K562 (cell line): ENCODE results near the gene LONRF2. TPM values are rescaled to one million over a fixed set of nuclear protein-coding genes. Genes with fewer than 3 reads are reported as not detected.

ENCODE experiments used
- ATF3 ChIP-seq, 2 experiments: fragments of 450-650 bp in 1 of 2; sonication (generic) in 1 of 2; formaldehyde crosslinking in 1 of 2; IDR thresholded peaks in 1 of 2; conservative IDR thresholded peaks in 1 of 2; 2 replicates each; pipeline versions ENCODE4 v1.6.1 to v1.8.1; 2016 to 2023; ENCODE audit warnings: mild to moderate bottlenecking in 2 of 2, moderate library complexity in 2 of 2, inconsistent platforms in 1 of 2, missing genetic modification reagents in 1 of 2
- CBFA2T3 ChIP-seq: fragments of 450-650 bp; IDR thresholded peaks from 2 replicates; pipeline ENCODE4 v1.6.1; 2017
- CBX3 ChIP-seq, 2 experiments: IDR thresholded peaks; 1 replicate in 1 of 2; 2 replicates in 1 of 2; pipeline ENCODE4 v1.6.1; 2012; ENCODE audit warnings: inconsistent platforms in 2 of 2, low read length in 2 of 2, borderline replicate concordance in 1 of 2, control low read depth in 1 of 2
- CEBPB ChIP-seq: fragments of 450-650 bp; IDR thresholded peaks from 2 replicates; pipeline ENCODE4 v1.6.1; 2016; ENCODE audit warnings: missing genetic modification characterization, missing compliant biosample characterization
- EGR1 ChIP-seq: fragments of 450-650 bp; conservative IDR thresholded peaks from 2 replicates; pipeline ENCODE4 v1.6.1; 2017; ENCODE audit warnings: mild to moderate bottlenecking
- ETV1 ChIP-seq: fragments of 450-650 bp; conservative IDR thresholded peaks from 2 replicates; pipeline ENCODE4 v1.6.1; 2016; ENCODE audit warnings: missing genetic modification characterization, control low read depth, low read depth, missing compliant biosample characterization
- FOSL1 ChIP-seq: fragments of 200-800 bp; sonication (Bioruptor generic); conservative IDR thresholded peaks from 2 replicates; pipeline ENCODE4 v1.6.1; 2016; ENCODE audit warnings: missing genetic modification characterization, missing compliant biosample characterization
- JUND ChIP-seq, 2 experiments: IDR thresholded peaks; 2 replicates in 1 of 2; 3 replicates in 1 of 2; pipeline ENCODE4 v1.6.1; 2011; ENCODE audit warnings: borderline replicate concordance in 2 of 2, low read depth in 2 of 2, low read length in 2 of 2, improper control_type of control experiment in 1 of 2, missing biosample characterization in 1 of 2, missing genetic modification characterization in 1 of 2, missing genetic modification reagents in 1 of 2
- KLF13 ChIP-seq: fragments of 450-650 bp; IDR thresholded peaks from 2 replicates; pipeline ENCODE4 v1.6.1; 2016; ENCODE audit warnings: missing genetic modification characterization, low read depth, mild to moderate bottlenecking, missing compliant biosample characterization, moderate library complexity, borderline replicate concordance
- NKRF ChIP-seq: fragments of 450-650 bp; IDR thresholded peaks from 2 replicates; pipeline ENCODE4 v1.6.1; 2016; ENCODE audit warnings: borderline replicate concordance
- PML ChIP-seq: IDR thresholded peaks from 2 replicates; pipeline ENCODE4 v1.6.1; 2012; ENCODE audit warnings: low read length, inconsistent platforms
- RNF219 ChIP-seq: fragments of 250-450 bp; sonication (Bioruptor Pico); IDR thresholded peaks from 2 replicates; pipeline ENCODE4 v1.5.0; 2022; ENCODE audit warnings: mild to moderate bottlenecking
- SMAD4 ChIP-seq: fragments of 250-450 bp; sonication (Bioruptor Pico); conservative IDR thresholded peaks from 2 replicates; pipeline ENCODE4 v1.8.0; 2021; ENCODE audit warnings: inconsistent platforms, mild to moderate bottlenecking, moderate library complexity
- ZBTB2 ChIP-seq: fragments of 450-650 bp; IDR thresholded peaks from 2 replicates; pipeline ENCODE4 v1.6.1; 2016; ENCODE audit warnings: antibody characterized with exemption
- ZBTB34 ChIP-seq: fragments of 250-450 bp; sonication (Bioruptor Pico); IDR thresholded peaks from 2 replicates; pipeline ENCODE4 v1.8.0; 2021; ENCODE audit warnings: mild to moderate bottlenecking, moderate library complexity
- ZNF197 ChIP-seq: fragments of 200-800 bp; sonication (Bioruptor generic); IDR thresholded peaks from 2 replicates; pipeline ENCODE4 v1.6.1; 2016; ENCODE audit warnings: low read depth, missing genetic modification characterization, missing compliant biosample characterization
- ZNF217 ChIP-seq: sonication (generic); formaldehyde crosslinking; IDR thresholded peaks from 2 replicates; pipeline ENCODE4 v1.8.0; 2022; ENCODE audit warnings: mild to moderate bottlenecking, missing genetic modification reagents
- ZNF3 ChIP-seq: fragments of 250-450 bp; sonication (Bioruptor Pico); IDR thresholded peaks from 2 replicates; pipeline ENCODE4 v1.5.0; 2021; ENCODE audit warnings: mild to moderate bottlenecking, moderate library complexity
- ZNF384 ChIP-seq: IDR thresholded peaks from 2 replicates; pipeline ENCODE4 v1.6.1; 2012; ENCODE audit warnings: low read depth, low read length, improper control_type of control experiment
- ZNF707 ChIP-seq: fragments of 250-450 bp; sonication (Bioruptor Pico); conservative IDR thresholded peaks from 2 replicates; pipeline ENCODE4 v1.8.0; 2022; ENCODE audit warnings: inconsistent platforms, mild to moderate bottlenecking, moderate library complexity
- polyA plus RNA-seq, 8 experiments: library from polyadenylated mRNA; depleted of rRNA in 4 of 8; stranded (reverse) in 5 of 8; unstranded in 3 of 8; fragments of >200 nt; fragmentation: Nextera tagmentation in 2 of 8; fragmentation: Illumina TruSeq in 1 of 8; extraction: Ambion mirVana in 2 of 8; extraction: Trizol in 1 of 8; gene quantifications; 2 replicates each; pipeline versions ENCODE4 v1.2.1 to v1.2.3, GENCODE V29; 2011 to 2014; ENCODE audit warnings: inconsistent platforms in 1 of 8, missing spikeins in 1 of 8
- total RNA-seq, 7 experiments: library from RNA; depleted of rRNA in 6 of 7; stranded (reverse); fragments of >200 nt in 6 of 7; fragmentation: Illumina TruSeq in 2 of 7; extraction: Trizol in 2 of 7; gene quantifications; 2 replicates each; pipeline versions ENCODE4 v1.2.1 to v1.2.3, GENCODE V29; 2011 to 2021; ENCODE audit warnings: low replicate concordance in 1 of 7

LONRF2 gene
- total and polyA plus RNA-seq, 9 of the 15 experiments (the other 6 are each of a cell fraction or from before 2014, with no cell fraction given), result 0.35 to 5.0 (median 2.7) TPM

GRCh38 chr2:100278986-100279385 lies 43.3 kb downstream of the LONRF2 start (continued):
- no peak for TF ChIP-seq NKRF
- TF ChIP-seq EGR1, result peak; percentile 78
- no peak for TF ChIP-seq ZBTB34 (CRISPR knock-in tag)
- TF ChIP-seq ZNF3 (CRISPR knock-in tag), result no peak
- TF ChIP-seq CBX3 (IDR thresholded peaks at IDR 0.05; ENCODE audit: borderline replicate concordance in 1 of 2, low read length in 2 of 2), result peak in 1 of 2 experiments; percentile 65; a peak in 1 of 3 replicates
- 0 out of 2 replicates have a peak, but pooled peaks have one; percentile 29 for TF ChIP-seq ETV1
- TF ChIP-seq ATF3 (IDR thresholded peaks at IDR 0.05), result peak; percentile 21; the same call in 1 of the 2 replicates
- no peak for TF ChIP-seq ATF3 (CRISPR knock-in tag; conservative IDR thresholded peaks at IDR 0.05)
- TF ChIP-seq ZNF197, result no peak
- TF ChIP-seq PML, result no peak
- TF ChIP-seq CBFA2T3, result peak; percentile 23; the same call in 1 of the 2 replicates
- TF ChIP-seq ZBTB2, result peak; percentile 39; the same call in 1 of the 2 replicates
- TF ChIP-seq RNF219 (CRISPR knock-in tag), result no peak
- TF ChIP-seq JUND (IDR thresholded peaks at IDR 0.05; ENCODE audit: borderline replicate concordance, low read depth, low read length), result peak; percentile 55
- no peak; the same call in 2 of the 3 replicates for TF ChIP-seq JUND (tag; IDR thresholded peaks at IDR 0.05; ENCODE audit: borderline replicate concordance, low read depth, low read length)
- peak; percentile 53; the same call in 1 of the 2 replicates for TF ChIP-seq SMAD4
- TF ChIP-seq ZNF217 (CRISPR knock-in tag), result no peak
- peak; percentile 19; the same call in 1 of the 2 replicates for TF ChIP-seq KLF13 (tag)
- no peak for TF ChIP-seq ZNF384
- peak; percentile 35 for TF ChIP-seq FOSL1 (tag)
- no peak for TF ChIP-seq CEBPB (tag)
- TF ChIP-seq ZNF707 (CRISPR knock-in tag), result no peak
